Measurements from ENCODE around the gene CST9L. TPM values are rescaled to one million over a fixed set of nuclear protein-coding genes. Genes with fewer than 3 reads are reported as not detected.

The CST9L gene
- total and polyA plus RNA-seq, 2 donors = not detected

- no peaks in the 10 kb centered on the region for H3K4me1 ChIP-seq (ENCODE audit: insufficient read depth)
- 69% methylated on average over 1 of the region's 1 CpG for whole genome bisulfite sequencing
- DNase-seq (ENCODE audit: extremely low spot score) = no peak
- no peaks in the 10 kb centered on the region for H3K36me3 ChIP-seq (ENCODE audit: insufficient read depth)
- H3K4me3 ChIP-seq (ENCODE audit: low read depth, low read length) = no peak overlapping the region
- no peak overlapping the region for H3K27ac ChIP-seq (ENCODE audit: low read depth)
Measured at GRCh38 chr20:23528867-23529431, 39.3 kb downstream of the CST9L start.

- Histone ChIP-seq H3K27ac (ENCODE audit: low read depth) (no peak overlapping the region), H3K36me3 (ENCODE audit: insufficient read depth) (no peaks in the 10 kb centered on the region), H3K4me3 (ENCODE audit: low read depth, low read length) (no peak overlapping the region), H3K4me1 (ENCODE audit: insufficient read depth) (no peaks in the 10 kb centered on the region)
- DNase-seq (ENCODE audit: extremely low spot score) = no peak
- WGBS = 98% methylated on average over 1 of the region's 1 CpG
Measured at GRCh38 chr20:23526850-23527249, 41.4 kb downstream of the CST9L start.

- Histone ChIP-seq H3K36me3 (ENCODE audit: insufficient read depth) (no peaks in the 10 kb centered on the region), H3K27ac (ENCODE audit: low read depth) (no peak overlapping the region), H3K4me3 (ENCODE audit: low read depth, low read length) (no peak overlapping the region), H3K4me1 (ENCODE audit: insufficient read depth) (no peaks in the 10 kb centered on the region)
- no peak for DNase-seq (ENCODE audit: extremely low spot score)
- 79% methylated on average over 10 of the region's 10 CpGs for WGBS
Measured at GRCh38 chr20:23524146-23524545, 44.1 kb downstream of the CST9L start.

GRCh38 chr20:23520185-23520584 is 48.1 kb downstream of the CST9L start:
- no peak for DNase-seq (ENCODE audit: extremely low spot score)
- Histone ChIP-seq H3K4me3 (ENCODE audit: low read depth, low read length) (no peak overlapping the region), H3K36me3 (ENCODE audit: insufficient read depth) (no peaks in the 10 kb centered on the region), H3K4me1 (ENCODE audit: insufficient read depth) (no peaks in the 10 kb centered on the region), H3K27ac (ENCODE audit: low read depth) (no peak overlapping the region)
- WGBS = 74% methylated on average over 2 of the region's 2 CpGs

GRCh38 chr20:23519556-23519955 is 48.7 kb downstream of the CST9L start:
- Histone ChIP-seq H3K4me3 (ENCODE audit: low read depth, low read length) (no peak overlapping the region), H3K36me3 (ENCODE audit: insufficient read depth) (no peaks in the 10 kb centered on the region), H3K4me1 (ENCODE audit: insufficient read depth) (no peaks in the 10 kb centered on the region), H3K27ac (ENCODE audit: low read depth) (no peak overlapping the region)
- no peak for DNase-seq (ENCODE audit: extremely low spot score)
- WGBS = 76% methylated on average over 6 of the region's 6 CpGs

- no peak overlapping the region for H3K4me3 ChIP-seq (ENCODE audit: low read depth, low read length)
- no peak overlapping the region for H3K27ac ChIP-seq (ENCODE audit: low read depth)
- DNase-seq (ENCODE audit: extremely low spot score) = no peak
- H3K4me1 ChIP-seq (ENCODE audit: insufficient read depth) = no peaks in the 10 kb centered on the region
- no peaks in the 10 kb centered on the region for H3K36me3 ChIP-seq (ENCODE audit: insufficient read depth)
- WGBS = 80% methylated on average over 4 of the region's 4 CpGs
Measured at GRCh38 chr20:23517719-23518118, 50.6 kb downstream of the CST9L start.

- H3K4me3 ChIP-seq (ENCODE audit: low read depth, low read length) = no peak overlapping the region
- 70% methylated on average over 5 of the region's 5 CpGs for WGBS
- H3K4me1 ChIP-seq (ENCODE audit: insufficient read depth) = no peaks in the 10 kb centered on the region
- H3K36me3 ChIP-seq (ENCODE audit: insufficient read depth) = no peaks in the 10 kb centered on the region
- H3K27ac ChIP-seq (ENCODE audit: low read depth) = no peak overlapping the region
- DNase-seq (ENCODE audit: extremely low spot score) = no peak
Measured at GRCh38 chr20:23515250-23515939, 52.9 kb downstream of the CST9L start.

- H3K4me1 ChIP-seq (ENCODE audit: insufficient read depth) = no peaks in the 10 kb centered on the region
- no peak for DNase-seq (ENCODE audit: extremely low spot score)
- H3K4me3 ChIP-seq (ENCODE audit: low read depth, low read length) = no peak overlapping the region
- H3K36me3 ChIP-seq (ENCODE audit: insufficient read depth) = no peaks in the 10 kb centered on the region
- 48% methylated on average over 1 of the region's 1 CpG for WGBS
- no peak overlapping the region for H3K27ac ChIP-seq (ENCODE audit: low read depth)
Measured at GRCh38 chr20:23514848-23515247, 53.4 kb downstream of the CST9L start.

Other genes starting within 250 kb of the CST9L start
- 19.4 TPM for gene NXT1, start 217.7 kb downstream of the CST9L start, total RNA-seq
- 30.4 TPM for gene NXT1, start 217.7 kb downstream of the CST9L start, polyA plus RNA-seq
- 14.1 TPM for gene GZF1, start 206.3 kb downstream of the CST9L start, total RNA-seq
- gene GZF1, start 206.3 kb downstream of the CST9L start, polyA plus RNA-seq = 18.3 TPM
- 32.3 TPM for gene NAPB, start 147.0 kb downstream of the CST9L start, total RNA-seq
- gene NAPB, start 147.0 kb downstream of the CST9L start, polyA plus RNA-seq = 9.7 TPM
- not detected for gene CSTL1, start 128.8 kb downstream of the CST9L start, total RNA-seq
- gene CSTL1, start 128.8 kb downstream of the CST9L start, polyA plus RNA-seq = not detected
- gene CST11, start 115.6 kb downstream of the CST9L start, total RNA-seq = not detected
- gene CST11, start 115.6 kb downstream of the CST9L start, polyA plus RNA-seq = not detected
- not detected for gene CST8, start 77.4 kb downstream of the CST9L start, total RNA-seq
- gene CST8, start 77.4 kb downstream of the CST9L start, polyA plus RNA-seq = not detected
- gene CST9, start 37.4 kb upstream of the CST9L start, total RNA-seq = not detected
- not detected for gene CST9, start 37.4 kb upstream of the CST9L start, polyA plus RNA-seq
- 166 TPM for gene CST3, start 69.5 kb upstream of the CST9L start, total RNA-seq
- gene CST3, start 69.5 kb upstream of the CST9L start, polyA plus RNA-seq = 1,484 TPM
- gene CST4, start 120.6 kb upstream of the CST9L start, total RNA-seq = not detected
- not detected for gene CST4, start 120.6 kb upstream of the CST9L start, polyA plus RNA-seq
- gene CST1, start 182.5 kb upstream of the CST9L start, total RNA-seq = not detected
- 12.8 TPM for gene CST1, start 182.5 kb upstream of the CST9L start, polyA plus RNA-seq